SHP77 treated with DMSO at 0.1 percent for 48 hours (cell line): Measurements from ENCODE around the gene AHDC1.

Experiments used
- DNase-seq: peaks from one replicate; lab custom pipeline; 2025; lab: John Stamatoyannopoulos, UW

The AHDC1 gene

GRCh38 chr1:27597516-27598294, 6.2 kb downstream of the AHDC1 start:
- DNase-seq, result no peak

- no peak for DNase-seq
These were observed 7.0 kb downstream of the AHDC1 start for GRCh38 chr1:27596986-27597385.

- DNase-seq, result no peak
These were observed 7.7 kb downstream of the AHDC1 start for GRCh38 chr1:27596261-27596660.

- DNase-seq, result no peak
These were observed 8.3 kb downstream of the AHDC1 start for GRCh38 chr1:27595597-27595996.

- DNase-seq, result no peak
These were observed 9.1 kb downstream of the AHDC1 start for GRCh38 chr1:27594564-27595510.

GRCh38 chr1:27593678-27594563, 10.0 kb downstream of the AHDC1 start:
- no peak for DNase-seq

- no peak for DNase-seq
These were observed 10.8 kb downstream of the AHDC1 start for GRCh38 chr1:27592931-27593677.

GRCh38 chr1:27592232-27592930, 11.6 kb downstream of the AHDC1 start:
- no peak for DNase-seq

- DNase-seq, result no peak
These were observed 12.3 kb downstream of the AHDC1 start for GRCh38 chr1:27591622-27592021.

GRCh38 chr1:27590917-27591508, 12.9 kb downstream of the AHDC1 start:
- no peak for DNase-seq

- DNase-seq, result no peak
These were observed 14.0 kb downstream of the AHDC1 start for GRCh38 chr1:27589841-27590426.

GRCh38 chr1:27589441-27589840, 14.5 kb downstream of the AHDC1 start:
- DNase-seq, result no peak

- DNase-seq, result no peak
These were observed 15.4 kb downstream of the AHDC1 start for GRCh38 chr1:27588256-27589232.

- no peak for DNase-seq
These were observed 18.3 kb downstream of the AHDC1 start for GRCh38 chr1:27585684-27586083.

- no peak for DNase-seq
These were observed 19.5 kb downstream of the AHDC1 start for GRCh38 chr1:27584453-27584852.

GRCh38 chr1:27583479-27583878, 20.5 kb downstream of the AHDC1 start:
- DNase-seq, result no peak

GRCh38 chr1:27581823-27582243, 22.1 kb downstream of the AHDC1 start:
- no peak for DNase-seq

- no peak for DNase-seq
These were observed 26.3 kb downstream of the AHDC1 start for GRCh38 chr1:27577504-27578188.
